A549 treated with Mapracorat at 1 μM for 4 hours (cell line): ENCODE data around the gene UCK1. TPM values are rescaled to one million over a fixed set of nuclear protein-coding genes. Genes with fewer than 3 reads are reported as not detected.

Experiments
- total RNA-seq: library from RNA; stranded (reverse); fragments of 200-300 nt; extraction: Qiagen RNA extraction; gene quantifications from 5 replicates; pipeline ENCODE4 v1.2.3, GENCODE V29; 2022

The UCK1 gene
- 17.4 to 23.3 TPM (median 22.0 TPM) in 5 replicates for total RNA-seq

GRCh38 chr9:131530920-131531832, at the start of gene UCK1:
TSS of gene UCK1 (minus strand) at chr9:131531263. CDS start at chr9:131531174, 89 bp downstream.

GRCh38 chr9:131545003-131545785, 14.1 kb upstream of the UCK1 start, which contains the start of gene PRRT1B:
TSS of gene PRRT1B (plus strand) at chr9:131545523. CDS start at chr9:131545616, 93 bp downstream.

GRCh38 chr9:131502781-131503625, 28.1 kb downstream of the UCK1 start, which contains the start of gene POMT1:
TSS of gene POMT1 (plus strand) at chr9:131502918. CDS start at chr9:131504219, 1,301 bp downstream.

Other genes starting within 250 kb of the UCK1 start
- 0.05 TPM in 1 of 5 replicates, not detected in the others for gene PLPP7, start 241.5 kb downstream of the UCK1 start, total RNA-seq
- gene PRRC2B, start 137.2 kb downstream of the UCK1 start, total RNA-seq, result 44.1 to 78.1 TPM (median 65.1 TPM) in 5 replicates
- 13.5 to 18.5 TPM (median 17.5 TPM) in 5 replicates for gene POMT1, start 28.3 kb downstream of the UCK1 start, total RNA-seq
- 0.20 to 0.60 TPM (median 0.35 TPM) in 5 replicates for gene PRRT1B, start 14.3 kb upstream of the UCK1 start, total RNA-seq
- gene RAPGEF1, start 208.8 kb upstream of the UCK1 start, total RNA-seq, result 34.3 to 53.4 TPM (median 46.1 TPM) in 5 replicates